ENCODE data around the gene BCL2L1.
"Not testable (repeated sequence)": the region's sequence is repeated elsewhere in the genome, so short reads cannot be mapped to it uniquely, and the experiment has no call there.

BCL2L1 gene

GRCh38 chr20:31722257-31723068 lies at the start of gene BCL2L1:
BCL2L1 (minus strand) TSS chr20:31722868; CDS start chr20:31722218, 650 bp downstream.
- ATAC-seq: peak; percentile 25 to 30

GRCh38 chr20:31770243-31770642 lies 47.6 kb upstream of the BCL2L1 start:
- peak in 1 of 2 donors; percentile 63 for ATAC-seq

- ATAC-seq: no peak
Measured at GRCh38 chr20:31769681-31770080, 47.0 kb upstream of the BCL2L1 start.

GRCh38 chr20:31767805-31768204 lies 45.1 kb upstream of the BCL2L1 start:
- no peak for ATAC-seq

- ATAC-seq: no peak
Measured at GRCh38 chr20:31764641-31765305, 42.1 kb upstream of the BCL2L1 start.

- peak in 1 of 2 donors; percentile 69 for ATAC-seq
Measured at GRCh38 chr20:31760519-31761240, 38.0 kb upstream of the BCL2L1 start.

- ATAC-seq: no peak
Measured at GRCh38 chr20:31759836-31760518, 37.3 kb upstream of the BCL2L1 start.

- no peak for ATAC-seq
Measured at GRCh38 chr20:31758991-31759390, 36.3 kb upstream of the BCL2L1 start.

- ATAC-seq: no peak
Measured at GRCh38 chr20:31758521-31758920, 35.9 kb upstream of the BCL2L1 start.

- ATAC-seq: no peak
Measured at GRCh38 chr20:31757254-31757653, 34.6 kb upstream of the BCL2L1 start.

- ATAC-seq: no peak
Measured at GRCh38 chr20:31751126-31751525, 28.5 kb upstream of the BCL2L1 start.

- ATAC-seq: no peak
Measured at GRCh38 chr20:31749223-31749622, 26.6 kb upstream of the BCL2L1 start.

GRCh38 chr20:31747640-31748039 lies 25.0 kb upstream of the BCL2L1 start:
- ATAC-seq: no peak

- not testable (repeated sequence) for ATAC-seq
Measured at GRCh38 chr20:31747028-31747427, 24.4 kb upstream of the BCL2L1 start.

GRCh38 chr20:31746068-31746878 lies 23.6 kb upstream of the BCL2L1 start:
- ATAC-seq: peak; percentile 38 to 79

GRCh38 chr20:31740656-31741323 lies 18.1 kb upstream of the BCL2L1 start:
- no peak for ATAC-seq

GRCh38 chr20:31740208-31740607 lies 17.5 kb upstream of the BCL2L1 start:
- peak in 1 of 2 donors; percentile 36 for ATAC-seq

GRCh38 chr20:31739550-31739977 lies 16.9 kb upstream of the BCL2L1 start:
- no peak for ATAC-seq

- peak; percentile 99 for ATAC-seq
Measured at GRCh38 chr20:31738729-31739549, 16.3 kb upstream of the BCL2L1 start, which contains the start of gene TPX2. TPX2 (plus strand) TSS chr20:31739290; CDS start chr20:31757477, 18,187 bp downstream.

- ATAC-seq: no peak
Measured at GRCh38 chr20:31731321-31731717, 8.7 kb upstream of the BCL2L1 start.
